HG02973 (cell line): ENCODE measurements around the gene CR1.
"Not testable (repeated sequence)": the region's sequence is repeated elsewhere in the genome, so short reads cannot be mapped to it uniquely, and the experiment has no call there.

Source experiments
- ATAC-seq: cut with Tn5 transposase; IDR thresholded peaks from one replicate; pipeline ENCODE4 v1.9.1; 2021; ENCODE audit warnings: moderate library complexity; ENCODE audit not compliant: unreplicated experiment

The CR1 gene

GRCh38 chr1:207502726-207503125, 6.8 kb downstream of the CR1 start:
- no peak for ATAC-seq

DNA sequence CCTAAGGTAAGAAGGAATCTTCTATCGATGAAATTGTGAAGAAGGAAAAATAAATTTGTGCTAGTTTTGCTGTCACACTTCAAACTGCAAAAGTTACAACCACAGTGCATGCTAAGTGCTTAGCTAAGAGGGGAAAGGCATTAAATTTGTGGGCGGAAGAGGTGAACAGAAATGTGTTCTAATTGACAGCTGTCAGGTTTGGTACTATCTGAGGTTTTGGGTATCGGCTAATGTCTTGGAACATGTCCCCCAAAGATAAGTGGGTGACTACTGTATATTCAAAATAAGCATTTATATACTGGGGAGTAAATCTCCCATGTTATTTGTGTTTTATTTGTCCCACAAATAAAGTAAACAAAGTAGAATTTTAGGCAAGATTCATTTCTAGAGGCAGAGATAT, 8.0 kb downstream of the CR1 start:
- no peak for ATAC-seq

GRCh38 chr1:207504438-207504837, 8.5 kb downstream of the CR1 start:
- no peak for ATAC-seq

GRCh38 chr1:207510444-207510843, 14.5 kb downstream of the CR1 start:
- no peak for ATAC-seq

DNA sequence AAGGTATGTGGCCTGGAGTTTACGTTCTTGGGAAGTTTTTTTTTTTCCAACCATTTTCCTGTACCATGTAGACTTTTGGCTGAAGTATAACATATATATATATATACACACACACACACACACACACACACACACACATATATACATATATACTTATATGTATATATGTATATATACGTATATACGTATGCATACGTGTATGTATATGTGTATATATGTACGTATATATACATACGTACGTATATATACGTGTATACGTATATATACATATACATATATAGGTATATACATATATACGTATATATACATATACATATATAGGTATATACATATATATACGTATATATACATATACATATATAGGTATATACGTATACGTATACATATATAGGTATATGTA, 18.9 kb downstream of the CR1 start:
- no peak for ATAC-seq

DNA sequence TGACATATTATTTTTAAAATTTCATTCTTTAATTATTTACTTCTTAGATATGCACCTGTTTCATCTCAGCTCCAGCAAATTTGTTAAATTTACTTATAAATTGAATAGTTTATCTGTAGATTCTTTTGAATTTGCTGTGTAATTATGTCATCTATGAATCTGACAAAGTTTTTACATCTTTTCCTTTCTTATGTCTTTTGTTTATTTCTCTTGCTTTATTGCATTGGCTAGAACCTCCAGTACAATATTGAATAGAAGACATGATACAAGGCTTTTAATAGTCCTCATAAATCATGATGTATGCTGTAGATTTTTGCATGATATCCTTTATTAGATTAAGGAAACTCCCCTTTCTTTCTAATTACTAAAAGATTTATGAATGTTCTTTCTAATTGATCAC, 20.8 kb downstream of the CR1 start:
- ATAC-seq = no peak

GRCh38 chr1:207518608-207519236, 22.8 kb downstream of the CR1 start:
- no peak for ATAC-seq

GRCh38 chr1:207519505-207520399, 23.8 kb downstream of the CR1 start:
- no peak for ATAC-seq

DNA sequence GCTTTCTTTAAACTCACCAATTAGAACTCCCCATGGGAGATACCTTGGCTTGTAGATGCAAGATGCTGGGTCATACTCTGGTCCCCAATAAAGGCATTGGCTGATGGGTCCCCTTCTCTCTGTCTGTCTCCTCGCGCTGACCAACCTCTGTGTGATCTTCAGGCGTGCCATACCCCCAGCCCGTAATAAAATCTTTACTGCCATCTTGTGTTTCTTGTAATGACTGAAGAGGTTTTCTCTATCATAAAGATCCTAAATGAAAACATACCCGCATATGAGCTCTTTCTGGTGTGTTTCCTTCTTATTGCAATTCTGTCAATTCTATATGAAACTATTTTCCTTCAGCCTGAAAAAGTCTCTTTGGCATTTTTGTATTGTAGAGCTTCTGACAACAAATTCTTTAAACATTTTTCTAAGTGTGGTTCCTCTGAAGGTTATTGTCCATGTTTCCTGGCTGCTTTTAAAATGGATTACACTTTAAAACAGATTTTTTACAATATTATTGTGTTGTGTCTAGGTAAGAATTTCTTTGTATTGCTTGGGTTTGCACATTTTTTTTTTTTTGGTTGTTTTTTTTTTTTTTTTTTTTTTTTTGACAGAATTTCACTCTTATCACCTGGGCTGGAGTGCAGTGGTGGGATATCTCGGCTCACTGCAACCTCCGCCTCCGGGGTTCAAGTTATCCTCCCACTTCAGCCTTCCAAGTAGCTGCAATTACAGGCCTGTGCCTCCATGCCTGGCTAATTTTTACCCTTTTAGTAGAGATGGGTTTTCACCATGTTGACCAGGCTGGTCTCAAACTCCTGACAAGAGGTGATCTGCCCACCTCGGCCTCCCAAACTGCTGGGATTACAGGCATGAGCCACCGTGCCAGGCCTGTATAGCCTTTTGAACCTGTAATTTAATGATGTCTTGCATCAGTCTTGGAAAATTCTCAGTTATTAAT, 24.7 kb downstream of the CR1 start:
- ATAC-seq = not testable (repeated sequence)

DNA sequence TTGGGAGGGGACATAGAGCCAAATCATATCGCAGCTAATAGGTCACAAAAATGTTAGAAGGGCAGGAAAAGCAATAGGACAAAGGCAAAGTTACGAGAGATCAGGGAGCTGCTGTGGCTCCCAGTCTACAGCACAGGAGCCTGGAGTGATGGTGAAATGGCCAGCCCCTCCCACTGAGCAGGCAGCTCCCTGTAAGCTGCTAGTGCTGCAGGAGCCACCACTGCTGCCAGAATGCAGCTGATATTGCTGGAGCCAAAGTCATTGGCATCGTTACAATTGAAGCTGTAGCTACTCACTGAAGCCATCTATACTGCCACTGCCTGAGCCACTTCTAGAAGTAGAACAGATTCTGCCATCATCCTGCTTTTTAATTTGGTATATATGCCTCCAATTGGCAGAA, 29.3 kb downstream of the CR1 start:
- ATAC-seq = not testable (repeated sequence)

DNA sequence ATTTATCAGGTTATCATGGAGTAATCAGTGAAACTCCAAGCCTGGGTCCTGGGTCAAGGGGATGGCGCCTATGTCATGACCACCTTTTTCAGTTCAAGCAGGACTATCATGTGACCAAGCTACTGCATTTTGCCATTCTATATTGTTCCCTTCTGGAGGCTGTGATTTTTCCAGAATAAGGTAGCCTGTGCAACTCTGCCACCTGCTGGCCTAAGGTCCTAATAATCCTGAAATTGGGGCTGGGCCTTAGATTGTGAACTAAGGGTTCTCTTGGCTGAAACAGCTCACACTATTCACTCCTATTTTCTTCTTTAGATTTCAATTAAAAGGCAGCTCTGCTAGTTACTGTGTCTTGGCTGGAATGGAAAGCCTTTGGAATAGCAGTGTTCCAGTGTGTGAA, 32.4 kb downstream of the CR1 start:
- not testable (repeated sequence) for ATAC-seq

- not testable (repeated sequence) for ATAC-seq
Observed at GRCh38 chr1:207536263-207536662, 40.3 kb downstream of the CR1 start.

DNA sequence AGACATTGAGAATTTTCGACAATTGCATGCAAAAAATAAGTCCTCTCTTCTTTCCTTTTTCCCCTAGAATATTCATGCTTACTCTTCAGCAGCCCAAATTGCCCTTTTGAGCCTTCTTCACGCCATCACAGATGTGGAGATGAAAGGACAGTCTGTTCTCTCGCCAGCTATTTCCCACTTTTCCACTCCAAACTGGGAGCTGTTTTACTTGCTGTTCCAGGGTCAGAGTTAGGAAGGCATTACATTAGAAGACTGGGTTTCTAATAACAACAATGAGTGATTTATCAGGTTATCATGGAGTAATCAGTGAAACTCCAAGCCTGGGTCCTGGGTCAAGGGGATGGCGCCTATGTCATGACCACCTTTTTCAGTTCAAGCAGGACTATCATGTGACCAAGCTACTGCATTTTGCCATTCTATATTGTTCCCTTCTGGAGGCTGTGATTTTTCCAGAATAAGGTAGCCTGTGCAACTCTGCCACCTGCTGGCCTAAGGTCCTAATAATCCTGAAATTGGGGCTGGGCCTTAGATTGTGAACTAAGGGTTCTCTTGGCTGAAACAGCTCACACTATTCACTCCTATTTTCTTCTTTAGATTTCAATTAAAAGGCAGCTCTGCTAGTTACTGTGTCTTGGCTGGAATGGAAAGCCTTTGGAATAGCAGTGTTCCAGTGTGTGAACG, 50.9 kb downstream of the CR1 start:
- ATAC-seq = not testable (repeated sequence)

- not testable (repeated sequence) for ATAC-seq
Observed at GRCh38 chr1:207554823-207555222, 58.9 kb downstream of the CR1 start.

- ATAC-seq = no peak
Observed at GRCh38 chr1:207565546-207566468, 69.8 kb downstream of the CR1 start.

GRCh38 chr1:207571926-207572325, 76.0 kb downstream of the CR1 start:
- not testable (repeated sequence) for ATAC-seq

DNA sequence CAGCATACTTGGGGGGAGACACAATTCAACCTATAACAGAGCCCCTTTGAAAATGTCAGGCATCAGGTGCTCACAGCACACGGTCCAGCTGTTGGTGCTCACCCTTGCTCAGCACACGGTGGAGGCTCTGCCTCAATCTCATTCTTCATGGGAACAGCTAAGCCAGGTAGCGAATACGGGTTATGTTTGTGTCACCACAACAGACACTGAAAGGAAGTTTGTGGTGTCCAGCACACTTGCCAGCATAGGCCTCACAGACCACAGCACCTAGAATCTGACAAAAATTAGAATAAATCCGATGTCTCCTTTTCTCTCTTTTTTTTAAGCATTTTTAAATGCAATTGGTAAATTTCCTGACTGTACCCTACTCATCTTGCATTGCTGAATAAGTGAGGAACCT, 77.1 kb downstream of the CR1 start:
- ATAC-seq = not testable (repeated sequence)

- not testable (repeated sequence) for ATAC-seq
Observed at GRCh38 chr1:207575381-207575780, 79.4 kb downstream of the CR1 start.

- ATAC-seq = no peak
Observed at GRCh38 chr1:207578796-207579435, 83.0 kb downstream of the CR1 start.
